Breast epithelium (tissue), 3 donors: ENCODE results near the gene PDCD1.

Source experiments
- CTCF ChIP-seq, 3 donors: fragments of 450-650 bp; IDR thresholded peaks; one replicate each; pipeline ENCODE4 v1.5.1; 2016 to 2017; ENCODE audit warnings: antibody characterized with exemption in 3 of 3, mild to moderate bottlenecking in 3 of 3, moderate library complexity in 3 of 3
- POLR2A ChIP-seq: fragments of 450-650 bp; IDR thresholded peaks from one replicate; pipeline ENCODE4 v1.6.1; 2016; ENCODE audit warnings: antibody characterized with exemption, mild to moderate bottlenecking, moderate library complexity
- POLR2AphosphoS5 ChIP-seq, 3 donors: sonication (generic); formaldehyde crosslinking; IDR thresholded peaks; one replicate each; pipeline ENCODE4 v1.6.1; 2017; ENCODE audit warnings: antibody characterized with exemption in 3 of 3

- TF ChIP-seq CTCF (IDR thresholded peaks at IDR 0.05) (no peak), POLR2A (no peak), POLR2AphosphoS5 (IDR thresholded peaks at IDR 0.05) (no peak)
These were observed 41.4 kb downstream of the PDCD1 start for GRCh38 chr2:241817126-241817820.
